ENCODE data around the gene PTGER4.
"Not testable (repeated sequence)": the region's sequence is repeated elsewhere in the genome, so short reads cannot be mapped to it uniquely, and the experiment has no call there.

The PTGER4 gene

DNA sequence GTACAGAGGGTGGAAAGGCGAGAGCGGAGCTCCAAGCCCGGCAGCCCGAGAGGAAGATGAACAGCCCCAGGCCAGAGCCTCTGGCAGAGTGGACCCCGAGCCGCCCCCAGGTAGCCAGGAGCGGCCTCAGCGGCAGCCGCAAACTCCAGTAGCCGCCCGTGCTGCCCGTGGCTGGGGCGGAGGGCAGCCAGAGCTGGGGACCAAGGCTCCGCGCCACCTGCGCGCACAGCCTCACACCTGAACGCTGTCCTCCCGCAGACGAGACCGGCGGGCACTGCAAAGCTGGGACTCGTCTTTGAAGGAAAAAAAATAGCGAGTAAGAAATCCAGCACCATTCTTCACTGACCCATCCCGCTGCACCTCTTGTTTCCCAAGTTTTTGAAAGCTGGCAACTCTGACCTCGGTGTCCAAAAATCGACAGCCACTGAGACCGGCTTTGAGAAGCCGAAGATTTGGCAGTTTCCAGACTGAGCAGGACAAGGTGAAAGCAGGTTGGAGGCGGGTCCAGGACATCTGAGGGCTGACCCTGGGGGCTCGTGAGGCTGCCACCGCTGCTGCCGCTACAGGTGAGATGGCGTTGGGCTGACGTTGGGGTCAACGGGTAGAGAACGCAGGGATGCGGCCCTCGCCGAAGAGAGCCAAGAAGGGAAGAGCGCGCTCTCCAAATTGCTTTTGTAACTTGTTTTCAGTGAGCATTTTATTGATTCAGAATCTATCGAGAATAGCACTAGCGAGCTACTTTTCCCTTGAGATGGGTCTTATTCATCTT, at the start of gene PTGER4:
Gene PTGER4, plus strand, starts transcription at position 3 of the 769 bp plus-strand sequence. CDS start 1,079 bp downstream, outside the sequence.
- no peak for DNase-seq (ENCODE audit: low spot score)

DNA sequence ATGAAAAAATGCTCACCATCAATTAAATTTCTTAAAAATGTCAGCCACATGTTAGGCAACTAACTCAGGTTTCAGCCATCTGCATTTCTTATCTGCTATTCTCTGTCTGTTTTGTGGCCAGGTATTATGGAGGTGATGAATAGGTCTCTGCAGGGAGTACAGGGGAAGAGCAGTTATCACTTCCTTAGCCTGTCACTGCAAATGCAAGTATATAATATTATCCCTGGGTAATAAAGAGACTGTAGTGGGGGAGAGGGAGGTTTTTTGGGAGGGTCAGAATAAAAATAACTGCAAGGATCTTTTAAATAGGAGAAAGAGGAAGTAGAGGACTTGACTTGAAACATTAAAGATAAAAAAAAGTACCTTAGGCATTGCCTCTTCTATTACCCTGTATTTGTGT, 49.6 kb upstream of the PTGER4 start:
- no peak for DNase-seq (ENCODE audit: low spot score)

DNA sequence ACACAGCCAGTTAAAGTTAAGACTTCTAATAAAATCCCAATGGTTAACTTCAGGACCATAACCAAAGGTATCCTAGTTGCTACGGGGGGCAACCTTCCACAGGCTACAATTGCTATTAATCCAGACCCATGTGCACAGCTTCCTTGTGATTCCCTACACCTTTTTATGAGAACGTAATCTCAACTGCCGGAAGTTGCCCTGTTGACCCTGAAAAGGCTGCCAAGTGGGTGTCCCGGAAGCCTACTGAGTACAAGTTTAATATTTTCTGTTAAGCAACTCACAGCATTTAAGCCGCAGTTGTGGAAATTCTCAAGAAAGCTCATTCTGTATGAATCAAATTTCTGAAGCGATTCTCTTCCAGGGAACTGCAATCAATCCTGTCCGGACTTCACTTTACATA, 48.5 kb upstream of the PTGER4 start:
- DNase-seq (ENCODE audit: low spot score), result no peak

DNA sequence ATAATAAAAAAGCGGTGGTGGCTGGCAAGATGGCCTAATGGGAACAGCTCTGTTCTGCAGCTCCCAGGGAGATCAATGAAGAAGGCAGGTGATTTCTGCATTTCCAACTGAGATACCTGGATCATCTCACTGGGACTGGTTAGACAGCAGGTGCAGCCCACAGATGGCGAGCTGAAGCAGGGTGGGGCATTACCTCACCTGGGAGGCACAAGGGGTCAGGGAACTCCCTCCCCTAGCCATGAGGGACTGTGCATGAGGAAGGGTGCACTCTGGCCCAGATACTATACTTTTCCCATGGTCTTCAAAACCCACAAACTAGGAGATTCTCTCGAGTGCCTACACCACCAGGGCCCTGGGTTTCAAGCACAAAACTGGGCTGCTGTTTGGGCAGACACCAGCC, 45.6 kb upstream of the PTGER4 start:
- no peak for DNase-seq (ENCODE audit: low spot score)

DNA sequence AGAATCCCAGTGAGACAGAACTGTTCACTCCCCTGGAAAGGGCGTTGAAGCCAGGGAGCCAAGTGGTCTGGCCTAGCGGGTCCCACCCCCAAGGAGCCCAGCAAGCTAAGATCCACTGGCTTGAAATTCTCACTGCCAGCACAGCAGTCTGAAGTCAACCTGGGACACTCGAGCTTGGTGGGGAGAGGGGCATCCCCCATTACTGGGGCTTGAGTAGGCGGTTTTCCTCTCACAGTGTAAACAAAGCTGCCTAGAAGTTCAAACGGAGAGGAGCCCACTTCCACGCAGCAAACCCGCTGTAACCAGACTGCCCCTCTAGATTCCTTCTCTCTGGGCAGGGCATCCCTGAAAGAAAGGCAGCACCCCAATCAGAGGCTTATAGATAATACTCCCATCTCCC, 45.1 kb upstream of the PTGER4 start:
- no peak for DNase-seq (ENCODE audit: low spot score)

DNA sequence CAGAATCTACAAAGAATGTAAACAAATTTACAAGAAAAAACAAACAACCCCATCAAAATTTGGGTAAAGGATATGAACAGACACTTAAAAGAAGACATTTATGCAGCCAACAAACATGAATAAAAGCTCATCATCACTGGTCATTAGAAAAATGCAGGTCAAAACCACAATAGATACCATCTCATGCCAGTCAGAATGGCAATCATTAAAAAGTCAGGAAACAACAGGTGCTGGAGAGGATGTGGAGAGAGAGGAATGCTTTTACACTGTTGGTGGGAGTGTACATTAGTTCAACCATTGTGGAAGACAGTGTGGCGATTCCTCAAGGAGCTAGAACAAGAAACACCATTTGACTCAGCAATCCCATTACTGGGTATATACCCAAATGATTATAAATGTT, 40.2 kb upstream of the PTGER4 start:
- not testable (repeated sequence) for DNase-seq (ENCODE audit: low spot score)

DNA sequence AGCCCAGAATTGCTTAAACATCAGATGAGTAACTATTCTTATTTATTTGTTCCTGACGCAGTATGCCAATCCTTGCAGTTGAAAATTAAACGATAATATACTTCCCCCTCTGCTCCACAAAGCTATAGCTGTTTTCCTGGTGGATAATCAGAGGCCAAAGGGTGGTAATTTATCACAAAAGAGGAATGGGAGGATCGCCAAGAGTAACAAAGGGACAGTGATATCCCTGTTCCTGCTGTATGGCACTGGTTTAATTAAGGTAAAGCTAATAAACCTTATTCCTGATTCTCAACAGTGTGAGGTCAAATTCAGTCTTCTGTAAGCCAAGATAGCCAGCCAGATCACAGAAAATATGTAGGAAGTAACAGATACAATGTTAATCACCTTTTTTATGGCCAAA, 33.4 kb upstream of the PTGER4 start:
- no peak for DNase-seq (ENCODE audit: low spot score)

DNA sequence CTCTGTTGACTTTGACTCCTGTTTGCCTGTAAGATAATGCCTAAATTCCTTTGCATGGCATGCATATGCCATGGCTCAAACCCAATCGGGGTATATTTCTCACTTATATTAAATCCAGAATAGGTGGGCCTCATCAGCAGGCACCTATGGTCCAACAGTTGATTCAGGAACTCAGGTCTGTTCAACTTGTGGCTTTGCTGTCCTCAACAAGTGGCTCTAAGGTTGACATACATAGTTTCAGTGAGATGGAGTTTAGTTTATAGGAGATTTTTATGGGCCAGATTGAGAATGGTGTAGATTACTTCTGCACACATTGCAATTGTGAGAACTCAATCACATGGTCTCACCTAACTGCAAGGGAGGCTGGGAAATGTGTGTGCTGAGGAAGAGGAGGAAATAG, 31.6 kb upstream of the PTGER4 start:
- DNase-seq (ENCODE audit: low spot score), result no peak

DNA sequence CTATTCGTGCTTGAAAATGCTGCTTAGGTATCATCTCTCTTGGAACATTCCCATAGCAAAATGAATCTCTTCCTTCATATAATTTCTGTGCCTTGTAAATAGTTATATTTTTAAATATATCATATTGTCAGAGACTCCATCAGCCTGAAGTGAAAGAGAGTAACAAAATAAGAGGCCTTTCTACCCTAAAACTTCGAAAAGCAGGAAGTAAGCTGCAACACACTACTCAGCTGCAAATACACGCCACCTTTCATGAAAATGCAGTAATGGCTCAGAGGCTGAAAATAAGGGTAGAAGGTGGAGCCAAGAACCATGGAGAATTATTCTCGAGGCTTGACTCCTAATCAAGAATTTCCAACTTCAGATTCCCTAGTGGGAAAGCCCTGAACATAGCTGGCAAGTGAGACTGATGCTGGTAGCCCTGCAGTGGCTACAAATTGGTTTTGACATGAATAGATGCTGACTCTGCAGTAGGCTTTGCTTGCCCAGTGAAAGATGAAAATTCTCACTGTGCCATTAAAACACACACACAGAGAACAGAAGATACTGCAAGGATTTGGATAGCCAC, 30.2 kb upstream of the PTGER4 start:
- no peak for DNase-seq (ENCODE audit: low spot score)

DNA sequence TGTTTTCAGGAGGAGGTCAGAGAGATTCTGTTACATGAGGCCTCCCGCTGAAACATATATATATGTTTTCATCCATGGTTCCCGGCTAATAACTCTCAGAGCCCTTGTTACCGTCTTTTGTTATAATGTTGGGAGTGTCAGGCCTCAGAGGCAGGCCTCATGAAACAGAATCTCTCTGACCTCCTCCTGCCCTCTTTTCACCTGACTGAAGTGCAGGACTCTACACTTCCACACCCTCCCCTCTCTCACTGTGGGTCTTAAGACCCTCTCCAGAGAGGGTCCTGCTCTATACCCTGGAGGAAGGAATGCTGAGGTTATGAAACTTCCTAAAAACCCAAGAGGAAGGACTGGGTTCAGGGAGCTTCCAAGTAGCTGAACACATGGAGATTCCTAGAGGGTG, 28.5 kb upstream of the PTGER4 start:
- DNase-seq (ENCODE audit: low spot score), result no peak

DNA sequence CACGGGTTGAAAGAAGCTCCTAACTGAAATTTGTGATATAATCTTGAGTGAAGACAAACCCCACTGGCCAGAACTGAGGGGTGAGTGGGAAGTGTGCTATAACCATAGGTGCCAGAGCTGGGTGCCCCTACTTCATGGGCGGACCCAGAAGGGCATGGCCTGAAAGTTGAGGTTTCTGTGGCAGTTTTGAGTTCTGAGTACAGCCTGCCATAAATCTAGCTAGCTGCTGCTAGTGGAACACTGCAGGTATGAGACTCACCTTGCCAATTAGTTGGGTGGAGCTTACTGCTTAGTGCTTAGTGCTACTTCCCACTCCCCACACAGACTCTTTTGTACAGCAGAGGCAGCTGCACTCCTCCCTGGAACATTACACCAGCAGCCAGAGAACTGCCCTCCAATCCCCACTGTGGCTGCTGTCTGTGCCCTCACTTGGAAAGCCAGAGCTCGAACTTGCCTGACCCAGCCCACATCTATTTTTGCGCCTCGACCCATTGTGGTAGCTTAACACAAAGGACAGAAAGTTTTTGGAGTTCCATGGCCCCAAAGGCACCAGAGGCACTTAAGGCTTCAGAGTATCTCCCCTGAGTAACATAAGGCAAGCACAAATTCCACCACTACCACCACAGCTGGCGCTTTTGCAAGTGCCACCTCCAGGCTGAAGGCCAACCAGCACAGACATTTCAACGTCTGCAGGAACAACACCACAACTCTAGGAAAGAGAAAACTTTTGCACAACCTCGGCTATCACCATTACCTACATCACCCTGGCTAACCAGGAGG, 27.1 kb upstream of the PTGER4 start:
- no peak for DNase-seq (ENCODE audit: low spot score)

DNA sequence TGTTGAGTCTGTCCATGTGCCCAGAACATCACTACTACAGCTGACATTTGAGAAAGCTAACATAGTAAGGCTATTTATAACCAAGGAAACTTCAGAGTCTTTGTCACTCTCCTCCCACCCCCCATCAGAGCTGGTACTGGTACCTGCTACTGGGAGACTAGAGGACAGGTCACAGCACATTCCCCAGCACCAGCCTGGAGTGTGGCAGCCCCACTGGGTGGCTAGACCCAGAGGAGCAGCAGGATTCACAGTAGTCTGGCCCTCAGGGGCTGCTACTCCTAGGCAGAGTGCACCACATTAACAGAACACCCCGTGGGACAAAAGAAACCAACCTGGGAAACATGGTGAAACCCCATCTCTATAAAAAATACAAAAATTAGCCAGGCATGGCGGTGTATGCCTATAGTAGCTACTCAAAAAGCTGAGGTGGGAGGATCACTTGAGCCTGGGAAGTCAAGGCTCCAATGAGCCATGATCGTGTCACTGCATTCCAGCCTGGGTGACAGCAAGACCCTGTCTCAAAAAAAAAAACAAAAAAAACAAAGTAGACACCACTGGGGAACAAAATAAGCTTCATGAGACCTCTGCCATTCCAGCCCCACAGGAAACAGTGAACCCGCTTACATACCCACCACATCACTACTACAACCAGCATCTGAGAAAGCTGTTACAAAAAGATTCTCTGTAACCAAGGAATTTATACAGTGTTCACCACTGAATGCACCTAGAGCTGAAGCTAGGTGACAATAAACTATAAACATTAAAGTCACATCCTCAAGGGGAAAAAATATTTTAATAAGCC, 26.3 kb upstream of the PTGER4 start:
- DNase-seq (ENCODE audit: low spot score), result no peak

DNA sequence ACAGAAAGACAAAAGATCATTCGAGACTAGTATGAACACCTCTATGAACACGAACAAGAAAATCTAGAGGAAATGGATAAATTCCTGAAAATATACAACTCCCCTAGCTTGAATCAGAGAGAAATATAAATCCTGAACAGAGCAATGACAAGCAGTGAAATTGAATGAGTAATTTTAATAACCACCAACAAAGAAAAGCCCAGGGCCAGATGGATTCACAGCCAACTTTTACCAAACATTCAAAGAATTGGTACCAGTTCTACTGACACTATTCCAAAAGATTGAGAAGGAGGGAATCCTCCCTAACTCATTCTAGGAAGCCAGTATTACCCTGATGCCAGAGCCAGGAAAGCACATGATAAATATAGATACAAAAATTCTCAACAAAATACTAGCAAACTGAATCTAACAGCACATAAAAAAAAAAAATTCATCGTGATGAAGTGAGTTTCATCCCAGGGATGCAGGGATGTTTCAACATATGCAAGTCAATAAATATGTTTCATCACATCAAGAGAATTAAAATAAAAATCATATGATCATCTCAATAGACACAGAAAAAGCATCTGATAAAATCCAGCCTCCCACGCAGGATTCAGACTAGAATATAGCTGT, 25.2 kb upstream of the PTGER4 start:
- no peak for DNase-seq (ENCODE audit: low spot score)

DNA sequence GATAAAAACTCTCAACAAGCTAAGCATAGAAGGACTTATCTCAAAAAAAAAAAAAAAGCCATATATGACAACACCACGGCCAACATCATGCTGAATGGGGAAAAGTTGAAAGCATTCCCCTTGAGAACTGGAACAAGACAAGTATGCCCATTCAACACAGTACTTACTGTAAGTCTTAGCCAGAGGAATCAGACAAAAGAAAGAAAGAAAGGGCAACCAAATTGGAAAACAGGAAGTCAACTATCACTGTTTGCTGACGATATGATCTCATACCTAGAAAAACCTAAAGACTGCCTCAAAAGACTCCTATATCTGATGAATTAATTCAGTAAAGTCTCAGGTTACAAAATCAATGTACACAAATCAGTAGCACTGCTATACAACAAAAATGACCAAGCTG, 24.6 kb upstream of the PTGER4 start:
- DNase-seq (ENCODE audit: low spot score), result no peak

DNA sequence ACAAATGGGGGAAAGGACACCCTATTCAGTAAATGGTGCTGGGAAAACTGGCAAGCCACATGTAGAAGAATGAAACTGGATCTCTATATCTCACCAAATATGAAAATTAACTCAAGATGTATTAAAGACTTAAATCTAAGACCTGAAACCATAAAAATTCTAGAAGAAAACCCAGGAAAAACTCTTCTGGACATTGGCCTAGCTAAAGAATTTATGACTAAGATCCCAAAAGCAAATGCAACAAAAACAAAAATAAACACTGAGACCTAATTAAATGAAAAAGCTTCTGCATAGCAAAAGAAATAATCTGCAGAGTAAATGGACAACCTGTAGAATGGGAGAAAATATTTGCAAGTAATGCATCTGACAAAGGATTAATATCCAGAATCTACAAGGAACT, 23.6 kb upstream of the PTGER4 start:
- DNase-seq (ENCODE audit: low spot score), result not testable (repeated sequence)

DNA sequence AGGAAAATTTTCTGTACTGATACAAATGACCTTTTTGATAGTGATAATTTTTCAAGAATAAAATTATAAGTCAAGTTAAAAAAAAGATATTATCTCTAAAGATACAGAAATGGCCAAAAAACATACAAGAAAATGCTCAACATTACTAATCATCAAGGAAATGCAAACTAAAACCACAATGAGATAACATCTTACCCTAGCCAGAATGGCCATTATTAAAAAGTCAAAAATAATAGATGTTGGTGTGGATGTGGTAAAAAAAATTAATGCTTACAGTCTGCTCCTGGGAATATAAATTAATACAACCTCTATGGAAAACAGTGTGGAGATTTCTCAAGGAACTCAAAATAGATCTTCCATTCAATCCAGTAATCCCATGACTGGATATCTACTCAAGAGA, 22.9 kb upstream of the PTGER4 start:
- DNase-seq (ENCODE audit: low spot score), result no peak

DNA sequence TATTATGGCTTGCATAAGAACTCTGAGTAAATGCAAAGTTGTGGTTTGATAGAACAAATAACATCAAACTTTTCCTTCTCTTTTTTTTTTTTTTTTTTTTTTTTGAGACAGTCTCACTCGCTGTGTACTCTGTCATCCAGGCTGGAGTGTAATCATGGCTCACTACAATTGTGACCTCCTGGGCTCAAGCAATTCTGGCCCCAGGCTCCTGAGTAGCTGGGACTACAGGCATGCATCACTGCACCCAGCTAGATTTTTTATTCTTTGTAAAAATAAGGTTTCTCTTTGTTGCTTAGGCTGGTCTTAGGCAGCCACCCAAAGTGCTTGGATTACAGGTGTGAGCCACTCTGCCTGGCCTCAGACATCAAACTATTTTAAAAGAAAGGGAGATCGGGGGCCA, 19.0 kb upstream of the PTGER4 start:
- DNase-seq (ENCODE audit: low spot score), result no peak

DNA sequence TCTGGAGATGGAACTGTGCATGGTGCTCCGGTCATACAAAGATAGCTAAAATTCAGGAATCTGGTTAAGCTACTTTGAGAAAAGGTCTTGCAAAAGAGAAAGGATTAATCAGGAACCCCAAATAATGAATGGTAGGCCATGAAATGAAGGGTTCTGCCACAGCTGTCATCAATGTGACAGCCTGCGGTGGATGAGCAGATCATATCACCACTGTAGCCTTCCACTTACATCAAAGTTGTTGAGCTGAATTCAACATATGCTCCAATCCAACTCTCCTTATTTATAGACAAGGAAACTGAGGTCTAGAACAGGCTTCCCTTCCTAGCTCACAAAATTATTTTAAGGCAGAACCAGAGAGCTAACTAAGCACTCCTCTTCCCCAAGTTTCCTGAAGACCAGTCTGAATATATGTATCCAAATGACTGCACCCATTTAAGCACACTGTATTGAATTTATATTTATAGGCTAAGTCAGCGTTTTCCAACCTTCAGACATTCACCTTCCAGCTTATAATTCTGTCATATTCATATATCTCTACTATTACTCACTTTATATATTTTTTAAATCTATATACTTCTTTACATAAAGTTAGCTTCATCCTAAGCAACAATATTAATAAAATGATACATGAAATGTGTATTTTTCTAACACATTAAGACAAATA, 13.9 kb upstream of the PTGER4 start:
- DNase-seq (ENCODE audit: low spot score), result no peak

DNA sequence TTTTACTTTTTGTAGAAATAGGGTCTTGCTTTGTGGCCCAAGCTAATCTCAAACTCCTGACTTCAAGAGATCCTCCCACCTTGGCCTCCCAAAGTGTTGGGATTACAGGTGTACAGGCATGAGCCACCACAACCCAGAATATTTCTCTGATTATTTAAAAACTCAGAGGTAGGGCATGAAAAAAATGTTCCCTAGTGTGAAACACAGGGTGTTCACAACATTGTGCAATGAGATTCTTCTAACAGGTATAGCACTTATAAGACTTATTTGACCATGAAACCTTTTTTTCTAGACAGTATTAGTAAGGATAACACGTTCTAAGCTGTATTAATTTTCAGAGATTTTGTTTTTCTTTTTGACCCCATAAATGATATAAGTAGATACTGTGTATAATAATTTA, 13.1 kb upstream of the PTGER4 start:
- no peak for DNase-seq (ENCODE audit: low spot score)

DNA sequence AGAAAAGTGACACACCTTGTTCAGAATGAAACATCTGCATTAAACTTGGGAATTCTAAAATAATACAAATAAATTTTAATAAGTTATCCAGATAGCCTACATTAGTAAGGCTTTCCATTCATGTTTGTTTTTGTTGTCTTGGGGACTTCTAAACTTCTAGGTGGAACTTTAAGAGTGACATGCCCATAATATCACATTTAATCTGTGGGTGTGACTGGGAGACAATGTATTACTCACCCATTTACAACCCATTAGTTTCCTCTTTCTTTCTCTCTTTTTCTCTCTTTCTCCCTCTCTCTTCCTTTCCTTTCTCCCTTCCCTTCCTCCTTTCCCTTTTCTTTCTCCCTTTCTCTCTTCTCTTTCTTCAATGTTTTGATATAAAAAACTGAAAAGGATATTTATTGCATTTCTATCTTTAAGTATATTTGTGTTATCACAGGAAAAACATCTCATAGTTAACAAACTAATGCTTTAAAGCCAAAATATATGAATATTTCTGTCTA, 12.5 kb upstream of the PTGER4 start:
- no peak for DNase-seq (ENCODE audit: low spot score)
